Activated CD4-positive, CD25-positive, alpha-beta regulatory T cell treated with anti-CD3 and anti-CD28 coated beads, Interleukin-2, amount 50 U/mL, for 24 hours (primary cell): Measurements from ENCODE around the gene TAF6.

Experiments used
- ATAC-seq, 2 donors: fragments of 150-1000 bp; cut with Tn5 transposase; one replicate each; pipeline ENCODE4 v1.10.0; 2021; ENCODE audit warnings: mild to moderate bottlenecking in 1 of 2, moderate library complexity in 1 of 2

Gene TAF6

DNA sequence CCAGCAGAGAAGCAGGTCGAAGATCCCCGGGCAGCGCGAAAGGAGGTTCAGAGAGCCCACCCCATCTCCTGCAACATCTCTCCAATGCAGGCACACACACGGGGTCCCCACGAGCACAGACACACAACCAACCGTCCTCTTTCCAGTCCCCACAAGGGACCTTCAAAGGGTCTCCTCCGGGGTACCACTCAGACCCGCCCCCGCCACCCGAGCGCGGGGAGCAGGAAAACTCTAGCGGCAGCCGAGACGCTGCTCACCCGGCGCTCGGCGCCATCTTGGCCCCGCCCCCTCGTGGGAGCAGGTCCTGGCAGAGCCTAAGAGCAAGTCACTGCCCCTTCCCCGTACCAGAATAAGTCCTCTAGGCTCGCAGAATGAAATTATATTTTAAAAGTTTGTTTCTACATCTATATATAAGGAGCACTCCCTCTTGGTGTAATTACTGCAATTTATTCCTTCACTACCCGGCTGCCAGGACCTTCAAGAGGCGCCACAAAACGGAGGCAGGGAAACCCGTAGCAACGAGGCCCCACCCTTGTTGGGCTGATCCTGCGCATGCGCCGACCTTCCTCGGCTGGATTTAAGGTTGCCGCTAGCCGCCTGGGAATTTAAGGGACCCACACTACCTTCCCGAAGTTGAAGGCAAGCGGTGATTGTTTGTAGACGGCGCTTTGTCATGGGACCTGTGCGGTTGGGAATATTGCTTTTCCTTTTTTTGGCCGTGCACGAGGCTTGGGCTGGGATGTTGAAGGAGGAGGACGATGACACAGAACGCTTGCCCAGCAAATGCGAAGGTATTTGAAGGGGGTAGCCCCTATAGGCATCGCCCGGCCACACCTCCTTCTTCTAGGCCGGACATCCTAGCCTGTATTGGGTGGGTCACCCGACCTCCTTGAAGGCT lies at the start of gene TAF6, which contains the start of gene CNPY4:
Gene TAF6, minus strand, starts transcription at position 287 of the 898 bp plus-strand sequence. CDS start 5,149 bp downstream, outside the sequence.
Gene CNPY4, plus strand, starts transcription at position 563 of the 898 bp plus-strand sequence. Its CDS starts 111 bp downstream, at position 674.
- peak; percentile 78 to 80 for ATAC-seq

DNA sequence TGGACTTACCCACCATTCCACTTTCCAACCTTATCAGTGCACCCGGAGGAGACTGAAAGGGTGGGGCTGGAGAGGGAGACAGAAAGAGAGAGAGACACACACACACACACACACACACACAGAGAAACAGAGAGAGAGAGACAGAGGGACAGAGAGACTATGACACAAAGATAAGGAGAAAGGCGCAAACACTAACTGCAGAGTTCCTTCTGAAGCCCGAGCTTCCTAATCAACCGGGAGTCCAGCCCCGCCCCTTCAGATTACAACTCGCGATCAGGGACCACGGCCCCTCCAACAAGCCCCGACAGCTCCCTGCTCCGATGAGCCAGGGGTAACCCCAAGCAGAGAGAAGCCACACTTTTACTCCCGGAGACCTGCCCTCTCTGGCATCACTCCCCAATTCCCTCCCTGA lies 48.8 kb upstream of the TAF6 start:
- no peak for ATAC-seq

DNA sequence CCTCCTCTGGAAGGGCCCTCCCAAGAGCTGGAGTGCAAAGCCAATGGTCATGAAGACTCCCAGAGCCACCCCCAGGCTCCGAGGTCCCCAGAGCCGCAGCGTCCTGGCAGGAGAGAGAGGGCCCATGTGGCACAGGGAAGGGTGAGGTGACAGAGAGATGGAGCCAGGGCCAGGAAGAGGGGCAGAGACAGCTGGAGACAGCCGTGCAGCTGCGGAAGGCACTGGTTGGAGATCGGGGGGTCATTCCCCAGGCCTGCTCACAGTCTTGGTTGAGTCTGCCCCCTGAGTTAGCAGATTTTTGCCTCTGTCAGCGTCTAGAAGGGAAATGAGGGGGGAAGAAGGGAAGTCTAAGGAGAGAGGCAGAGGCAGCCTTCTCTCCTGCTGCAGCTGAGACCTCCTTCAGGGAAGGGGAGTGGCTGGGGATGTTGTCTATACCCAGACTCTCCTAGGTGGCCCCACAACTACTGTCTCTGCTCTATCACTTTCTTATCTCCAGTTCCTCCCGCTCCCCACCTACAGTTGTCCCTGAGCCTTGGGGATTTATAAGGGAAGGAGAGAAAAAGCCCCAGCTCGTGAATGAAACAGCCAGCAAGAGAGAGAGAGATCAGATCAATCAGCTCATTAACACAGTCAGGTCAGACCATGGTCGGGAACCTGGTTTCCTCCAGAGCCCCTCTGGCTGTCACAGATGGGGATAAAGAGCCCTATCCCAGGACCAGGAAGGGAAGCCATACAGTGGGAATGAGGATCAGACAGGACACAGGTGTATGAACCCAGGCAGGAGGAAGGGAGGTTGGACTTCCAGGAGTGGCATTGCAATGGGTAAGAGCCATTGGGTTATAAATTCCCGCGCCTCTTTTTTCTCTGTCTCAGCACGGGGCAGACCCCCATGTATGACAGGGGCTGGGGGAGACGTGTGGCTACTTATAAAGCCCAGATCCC lies 48.1 kb upstream of the TAF6 start:
- no peak for ATAC-seq

DNA sequence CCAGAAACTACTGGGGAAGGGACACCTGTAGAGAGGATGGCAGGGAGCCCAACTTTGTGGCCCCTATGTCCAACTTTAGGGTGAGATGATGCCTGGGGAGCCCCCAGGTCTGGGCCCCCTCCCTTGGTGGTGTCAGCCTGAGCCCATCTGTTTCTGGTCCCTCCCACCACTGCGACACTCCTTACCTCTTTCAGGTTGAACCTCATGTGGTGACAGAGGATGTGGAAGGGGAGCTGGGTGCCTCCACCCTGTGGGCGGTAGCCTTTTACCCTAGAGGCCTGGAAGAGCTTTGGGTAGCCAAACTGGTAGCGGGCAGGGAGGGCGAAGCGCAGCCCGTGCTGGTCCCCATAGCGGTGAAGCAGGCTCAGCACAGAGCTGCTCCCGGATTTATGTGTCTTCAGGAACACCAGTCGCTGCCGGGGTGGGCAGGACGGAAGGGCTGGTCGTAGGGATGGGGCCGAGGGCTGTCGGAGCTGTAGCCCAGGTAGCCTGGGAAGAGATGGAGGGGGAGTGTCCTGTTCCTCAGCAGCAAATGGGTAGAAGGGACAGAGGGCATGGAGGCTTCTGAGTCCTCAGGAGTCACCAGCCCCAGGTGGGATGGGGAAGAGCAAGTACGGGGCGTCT lies 47.3 kb upstream of the TAF6 start:
- ATAC-seq, result peak; percentile 41 to 46

DNA sequence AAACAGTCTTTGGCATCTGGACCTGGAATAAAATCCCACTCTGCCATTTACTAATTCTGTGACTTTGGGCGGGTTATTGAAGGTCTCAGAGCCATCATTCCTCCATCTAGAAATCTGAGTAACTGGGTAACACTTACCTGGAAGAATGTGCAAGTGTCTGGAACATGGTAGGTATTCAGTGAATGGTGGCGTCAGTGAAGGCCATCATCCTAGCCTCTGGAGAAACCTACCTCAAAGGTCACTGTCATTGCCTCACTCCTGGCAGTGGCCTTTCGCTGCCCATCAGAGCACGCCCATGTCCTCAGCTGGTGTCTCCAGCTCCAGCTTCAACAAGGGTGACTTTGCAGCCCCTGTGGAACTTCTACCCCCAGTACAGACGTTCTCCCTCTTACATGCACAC lies 44.7 kb upstream of the TAF6 start:
- no peak for ATAC-seq

DNA sequence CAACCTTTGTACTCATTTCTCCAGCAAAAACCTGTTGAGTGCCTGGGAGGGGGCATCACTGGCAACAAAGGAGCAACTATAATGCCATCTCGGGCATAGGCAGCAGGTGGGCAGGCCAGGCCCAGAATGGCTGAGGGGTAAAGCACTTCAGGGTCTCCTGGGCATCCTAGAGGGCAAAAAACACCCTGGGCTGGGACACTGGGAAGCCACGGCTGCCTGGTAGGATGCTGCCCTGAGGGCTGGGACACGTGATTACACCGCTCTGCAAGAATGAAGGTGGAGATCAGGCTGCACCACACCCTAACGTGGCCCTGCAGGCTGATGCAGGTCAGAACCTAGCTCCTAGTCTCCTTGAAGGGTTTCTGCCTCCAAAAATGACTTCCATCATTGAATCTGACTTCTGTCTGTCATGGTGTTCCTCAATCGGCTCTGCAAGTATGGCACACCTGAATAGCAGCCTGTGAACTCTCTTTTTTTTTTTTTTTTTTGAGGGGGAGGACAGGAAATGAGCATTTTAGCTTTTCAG lies 43.9 kb upstream of the TAF6 start:
- no peak for ATAC-seq

DNA sequence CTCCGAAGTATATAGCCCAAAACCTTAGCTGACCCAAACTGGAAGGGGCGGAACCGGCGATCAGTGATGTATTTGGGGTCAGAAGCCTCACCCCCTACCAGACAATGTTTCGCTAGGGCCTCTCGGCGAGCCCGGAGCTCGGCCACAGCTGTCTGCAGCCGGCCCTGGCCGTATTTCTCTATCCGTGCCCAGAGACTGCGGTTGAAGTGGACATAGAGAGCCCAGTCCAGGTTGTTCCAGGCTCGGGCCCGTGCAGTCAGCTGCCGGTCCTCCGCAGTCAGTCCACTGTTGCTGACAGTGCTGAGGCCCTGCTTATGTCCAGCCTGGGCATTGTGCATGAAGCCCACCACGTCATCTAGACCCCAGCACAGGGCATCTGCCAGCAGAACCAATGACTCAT lies 40.9 kb upstream of the TAF6 start:
- no peak for ATAC-seq

GRCh38 chr7:100159099-100159623 lies 40.0 kb upstream of the TAF6 start:
- no peak for ATAC-seq

DNA sequence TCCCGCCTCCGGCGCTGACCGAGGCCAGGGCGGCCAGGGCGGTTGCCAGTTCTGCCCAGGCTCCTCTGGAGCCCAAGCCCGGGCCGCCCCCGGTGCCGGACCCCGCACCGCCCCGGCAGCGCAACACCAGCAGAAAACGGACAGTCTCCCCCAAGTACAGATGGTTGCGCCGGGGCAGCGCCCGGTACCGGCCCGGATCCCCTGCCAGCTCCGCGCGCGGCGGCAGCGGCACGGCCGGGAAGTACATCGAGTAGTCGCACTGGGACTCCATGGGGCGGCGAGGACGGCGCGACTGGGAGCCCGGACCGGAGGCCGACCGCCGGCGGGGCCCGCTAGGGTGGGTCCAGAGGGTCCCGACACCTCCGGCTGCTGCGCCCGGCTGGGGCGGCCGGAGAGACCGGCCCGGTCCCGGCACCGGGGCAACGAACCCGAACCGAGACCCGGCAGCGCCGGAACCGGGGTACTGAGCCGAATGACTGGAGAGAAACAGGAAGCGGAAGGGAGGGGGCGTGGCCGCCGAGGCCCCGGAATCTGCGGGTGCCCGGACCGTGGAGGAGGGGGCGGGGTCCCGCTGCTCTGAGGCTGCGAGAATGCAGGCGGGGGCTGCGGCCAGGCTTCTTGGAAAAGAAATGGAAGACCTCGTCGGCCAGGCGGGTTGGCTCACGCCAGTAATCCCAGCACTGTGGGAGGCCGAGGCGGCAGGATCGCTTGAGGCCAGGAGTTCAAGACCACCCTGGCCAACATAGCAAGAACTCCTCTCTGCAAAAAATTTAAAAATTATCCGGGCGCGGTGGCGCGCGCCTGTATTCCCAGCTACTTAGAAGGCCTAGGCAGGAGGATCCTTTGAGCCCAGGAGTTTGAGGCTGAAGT lies 39.3 kb upstream of the TAF6 start, which contains the start of gene TRAPPC14:
Gene TRAPPC14, minus strand, starts transcription at position 495 of the 870 bp plus-strand sequence. Its CDS starts 224 bp downstream, at position 271.
- peak; percentile 91 to 92 for ATAC-seq

DNA sequence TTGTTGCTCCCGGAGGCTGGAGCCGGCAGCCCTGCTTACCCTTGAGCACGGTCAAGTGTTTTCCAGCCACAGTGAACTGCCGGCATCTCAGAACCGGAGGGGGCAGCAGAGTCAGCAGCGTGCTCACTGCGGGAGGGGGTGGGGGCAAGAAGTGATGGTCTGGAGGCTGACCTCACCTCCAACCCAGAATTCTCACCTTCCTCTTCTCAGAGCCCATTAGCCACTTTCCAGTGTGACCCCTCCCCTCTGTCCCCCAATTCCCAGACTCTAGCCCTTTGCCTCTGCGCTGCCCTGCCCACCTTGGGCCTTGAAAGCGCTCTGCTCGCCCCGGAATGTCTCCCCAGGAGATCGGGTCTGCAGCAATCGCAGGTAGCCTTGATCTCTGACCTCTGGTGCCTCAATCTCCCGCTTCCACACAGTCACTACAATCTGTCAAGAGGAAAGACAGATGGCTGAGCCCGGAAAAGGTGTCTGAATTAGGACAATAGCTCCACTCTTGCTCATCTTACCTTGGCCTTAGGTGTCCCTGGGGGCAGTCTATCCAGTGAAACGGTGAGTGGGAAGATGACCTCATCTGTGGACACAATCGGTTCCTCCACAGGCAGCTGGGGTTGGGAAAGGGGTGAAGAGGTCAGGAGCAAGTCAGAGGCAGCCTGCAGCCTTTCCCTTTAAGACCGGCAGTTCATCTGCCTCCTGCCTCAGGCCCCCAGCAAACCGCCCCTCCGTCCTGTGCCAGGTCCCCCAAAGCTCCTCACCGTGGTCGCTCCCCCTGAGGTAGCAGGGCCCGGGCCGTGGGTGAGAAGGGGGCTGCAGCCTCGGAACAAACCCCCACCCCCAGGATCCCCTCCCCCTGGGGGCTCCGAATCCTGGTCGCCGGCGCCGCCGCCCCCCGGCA lies 38.4 kb upstream of the TAF6 start:
- no peak for ATAC-seq

DNA sequence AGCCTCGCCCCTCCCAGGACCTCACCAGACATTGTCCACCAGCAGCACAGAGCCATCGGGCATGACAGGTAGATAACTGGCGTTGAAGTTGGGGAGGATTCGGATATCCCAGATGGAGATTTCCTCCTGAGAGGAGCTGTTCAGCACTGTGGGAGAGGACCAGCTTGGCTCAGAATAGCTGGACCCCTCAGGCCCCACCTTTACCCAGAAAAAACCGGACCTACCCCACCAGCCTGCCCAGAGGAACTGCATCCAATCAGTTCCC lies 37.8 kb upstream of the TAF6 start:
- ATAC-seq, result no peak

DNA sequence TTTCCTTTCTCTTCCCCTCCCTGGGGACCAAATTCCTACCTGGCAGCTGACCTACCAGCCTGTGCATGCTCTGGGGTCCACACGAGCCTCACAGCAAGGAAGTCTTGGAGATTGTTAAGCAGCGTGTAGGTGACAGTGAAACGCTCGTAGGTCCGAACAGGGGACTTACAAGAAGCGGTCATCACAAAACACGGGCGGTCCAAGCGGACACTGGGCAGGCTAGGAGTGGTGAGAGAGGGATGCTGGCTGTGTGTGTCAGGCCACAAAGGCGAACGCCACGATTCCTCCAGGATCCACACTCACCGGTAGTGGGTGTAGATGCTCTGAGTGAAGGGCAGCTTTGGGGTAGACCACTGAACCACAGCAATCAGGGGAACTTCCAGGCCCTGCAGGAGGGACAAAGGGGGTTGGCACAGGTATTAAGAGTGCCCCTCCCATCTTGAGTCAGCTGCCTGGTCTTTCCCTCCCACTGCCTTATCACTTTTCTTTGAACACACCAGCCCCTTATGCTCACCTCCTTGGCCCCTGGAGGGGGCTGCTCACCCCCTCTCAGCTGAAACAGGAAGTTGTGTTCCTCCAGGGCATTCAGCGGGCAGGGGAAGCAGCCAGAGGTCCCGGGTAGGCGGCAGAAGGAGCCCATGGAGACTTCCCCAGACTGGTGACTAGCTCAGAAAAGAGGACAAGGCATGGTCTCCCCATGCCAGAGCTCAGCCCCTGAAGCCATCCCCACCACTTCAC lies 37.3 kb upstream of the TAF6 start:
- peak; percentile 22 to 29 for ATAC-seq

DNA sequence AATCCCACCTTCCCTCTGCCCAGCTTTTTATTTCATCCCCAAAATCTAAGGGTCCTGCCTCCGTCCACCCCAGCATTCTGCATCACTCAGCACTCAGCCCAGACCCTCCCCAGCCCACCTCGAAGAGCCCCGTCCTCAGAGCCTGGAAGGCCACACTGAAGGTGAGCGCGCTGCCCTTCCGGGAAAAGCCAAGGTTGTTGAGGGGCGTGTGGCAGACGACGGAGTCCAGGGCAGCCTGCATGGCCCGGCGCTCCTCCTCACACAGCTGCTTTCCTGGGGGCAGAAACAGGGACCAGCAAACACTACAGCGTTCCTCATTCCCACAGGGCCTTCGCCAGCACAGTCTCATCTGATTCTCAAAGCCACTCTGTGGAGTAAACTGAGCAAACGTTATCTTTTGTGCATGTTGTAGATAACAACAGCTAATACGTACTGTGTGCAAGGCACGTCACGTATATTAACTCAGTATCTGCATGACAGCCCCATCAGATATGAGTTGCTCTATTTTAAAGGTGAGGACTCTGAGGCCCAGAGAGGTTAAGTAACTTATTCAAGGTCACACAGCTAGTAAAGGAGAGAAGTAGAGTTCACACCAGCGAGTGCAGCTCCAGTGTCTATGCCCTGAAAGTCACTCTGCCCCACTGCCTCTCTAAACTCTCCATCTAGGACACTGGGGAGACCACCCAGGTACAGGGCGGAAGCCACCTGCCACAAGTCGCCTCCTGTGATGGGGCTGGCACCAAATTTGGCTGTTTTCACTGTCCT lies 36.6 kb upstream of the TAF6 start:
- ATAC-seq, result no peak

DNA sequence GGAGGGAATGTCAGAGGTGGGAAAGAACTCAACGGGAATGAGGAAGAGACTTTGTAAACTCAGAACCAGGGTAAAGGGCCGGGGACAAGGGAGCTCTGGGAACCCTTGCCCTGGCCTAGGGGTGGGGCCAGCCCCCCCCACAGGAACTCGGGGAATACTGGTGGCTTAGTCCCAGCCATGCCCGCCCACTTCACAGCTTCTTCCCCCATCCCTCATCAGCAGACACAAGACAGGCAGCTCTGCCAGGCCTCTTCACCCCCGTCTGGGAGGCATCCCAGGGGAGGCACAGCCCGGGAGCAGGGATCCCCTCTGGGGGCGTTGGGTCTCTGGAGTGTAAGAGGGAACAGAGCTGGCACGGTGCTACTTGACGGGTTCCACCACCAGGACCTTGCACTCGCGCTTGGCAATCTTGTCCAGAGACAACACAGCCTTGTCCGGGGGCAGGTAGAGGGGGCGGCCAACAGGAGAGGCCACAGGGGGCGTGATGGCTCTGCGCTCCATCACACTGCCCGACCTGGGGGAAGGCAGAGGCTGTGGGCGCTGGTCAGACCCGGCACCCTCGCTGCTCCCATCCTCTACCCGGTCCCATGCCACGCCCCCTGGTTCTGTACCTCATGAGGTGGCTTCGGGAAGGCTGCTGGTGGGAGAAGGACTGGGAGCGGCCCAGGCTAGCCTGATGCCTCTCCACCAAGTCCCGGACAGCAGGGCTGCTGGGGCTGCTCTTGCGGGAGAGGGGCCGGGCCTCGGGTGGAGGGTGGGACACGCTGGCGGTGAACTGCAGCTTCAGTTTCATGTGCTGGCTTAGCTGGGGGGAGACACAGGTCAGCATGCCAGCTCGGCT lies 35.7 kb upstream of the TAF6 start:
- no peak for ATAC-seq

DNA sequence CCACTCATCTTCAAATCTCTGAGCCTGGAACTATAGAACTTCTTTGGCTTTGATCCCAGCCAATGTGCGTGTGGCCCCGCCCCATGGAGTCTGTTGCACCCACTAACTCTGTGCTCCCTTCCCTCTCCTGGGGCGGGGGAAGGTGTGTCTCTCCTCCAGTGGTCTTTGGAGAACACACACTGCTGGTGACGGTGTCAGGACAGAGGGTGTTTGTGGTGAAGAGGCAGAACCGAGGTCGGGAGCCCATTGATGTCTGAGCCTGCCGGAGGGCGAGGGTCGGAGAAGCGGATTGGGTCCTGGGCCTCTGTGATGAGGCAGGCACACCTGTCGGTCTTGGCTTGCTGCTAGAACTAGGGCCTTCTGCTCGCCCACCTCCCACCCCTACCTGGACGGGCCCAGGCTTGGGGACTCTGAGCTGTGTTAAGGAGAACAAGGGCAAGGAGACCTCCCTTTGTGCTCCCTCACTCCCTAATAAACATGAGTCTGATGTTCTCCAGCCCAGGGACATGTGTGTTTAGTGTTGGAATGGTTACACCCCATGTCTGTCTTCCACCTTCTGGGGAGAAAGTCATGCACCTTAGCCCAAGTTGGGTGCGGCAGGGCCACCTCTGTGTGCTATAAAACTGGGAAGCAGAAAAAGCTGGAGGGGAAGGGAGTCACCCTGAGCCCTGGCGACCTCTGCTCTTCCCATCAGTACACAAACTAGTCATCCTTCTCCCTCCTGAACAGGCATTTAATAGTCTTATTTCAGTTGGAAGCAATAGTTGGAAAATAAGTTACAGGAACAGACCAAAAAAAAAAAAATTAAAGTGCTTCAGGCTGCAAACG lies 34.8 kb upstream of the TAF6 start:
- ATAC-seq, result no peak

DNA sequence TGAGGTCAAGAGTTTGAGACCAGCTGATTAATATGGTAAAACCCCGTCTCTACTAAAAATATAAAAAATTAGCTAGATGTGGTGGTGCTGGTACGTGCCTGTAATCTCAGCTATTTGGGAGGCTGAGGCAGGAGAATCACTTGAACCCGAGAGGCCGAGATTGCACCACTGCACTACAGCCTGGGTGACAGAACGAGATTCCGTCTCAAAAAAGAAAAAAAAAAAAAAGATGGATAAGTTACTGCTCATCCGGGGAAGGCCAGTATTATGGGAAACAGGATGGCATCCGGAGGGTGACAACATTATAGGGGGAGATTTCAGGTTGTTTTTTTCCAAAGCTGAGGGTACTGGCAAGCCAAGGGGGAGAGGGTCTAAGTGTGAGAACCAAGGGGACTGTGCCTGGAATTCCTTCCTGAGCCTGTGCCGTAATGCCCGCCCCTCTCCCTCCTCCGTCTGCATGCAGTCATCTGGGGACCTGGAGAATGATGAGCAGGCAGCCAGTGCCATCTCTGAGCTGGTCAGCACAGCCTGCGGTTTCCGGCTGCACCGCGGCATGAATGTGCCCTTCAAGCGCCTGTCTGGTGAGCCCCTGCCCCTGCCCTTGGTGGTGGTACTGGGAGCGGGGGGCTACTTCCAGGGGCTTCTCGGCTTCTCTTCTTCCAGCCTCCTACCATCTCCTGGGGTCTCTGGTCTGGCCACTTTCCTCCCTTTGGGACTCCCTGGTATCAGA lies 33.9 kb upstream of the TAF6 start:
- no peak for ATAC-seq
